Measurements from ENCODE around the gene ACTL7B.

GRCh38 chr9:108837530-108837929 is 18.3 kb downstream of the ACTL7B start:
- TF ChIP-seq L3MBTL2 (conservative IDR thresholded peaks at IDR 0.05) = no peak
- no peak for TF ChIP-seq HDGF (IDR thresholded peaks at IDR 0.05; ENCODE audit: borderline replicate concordance)
- no peak for TF ChIP-seq ARNT (IDR thresholded peaks at IDR 0.05)
- TF ChIP-seq FOXK2 (IDR thresholded peaks at IDR 0.05) = no peak
- no peak for TF ChIP-seq TARDBP (IDR thresholded peaks at IDR 0.05)
- no peak for TF ChIP-seq ZNF384 (IDR thresholded peaks at IDR 0.05)
- no peak for TF ChIP-seq FOXA1 (IDR thresholded peaks at IDR 0.05)
- no peak for TF ChIP-seq FOXM1 (IDR thresholded peaks at IDR 0.05; ENCODE audit: borderline replicate concordance)
- TF ChIP-seq NFRKB (IDR thresholded peaks at IDR 0.05) = no peak
- no peak for TF ChIP-seq BHLHE40 (IDR thresholded peaks at IDR 0.05; ENCODE audit: borderline replicate concordance)
- no peak for TF ChIP-seq SP1 (IDR thresholded peaks at IDR 0.05)

All from HEK293T (cell line).